CD4-positive, alpha-beta T cell treated with Interleukin-21 for 1 hour (primary cell): ENCODE results near the gene ADCY7.
"Not testable (repeated sequence)": the region's sequence is repeated elsewhere in the genome, so short reads cannot be mapped to it uniquely, and the experiment has no call there.

Source experiments
- DNase-seq: peaks from one replicate; pipeline ENCODE4 v3.0.0-alpha.2; 2020

Gene ADCY7

DNA sequence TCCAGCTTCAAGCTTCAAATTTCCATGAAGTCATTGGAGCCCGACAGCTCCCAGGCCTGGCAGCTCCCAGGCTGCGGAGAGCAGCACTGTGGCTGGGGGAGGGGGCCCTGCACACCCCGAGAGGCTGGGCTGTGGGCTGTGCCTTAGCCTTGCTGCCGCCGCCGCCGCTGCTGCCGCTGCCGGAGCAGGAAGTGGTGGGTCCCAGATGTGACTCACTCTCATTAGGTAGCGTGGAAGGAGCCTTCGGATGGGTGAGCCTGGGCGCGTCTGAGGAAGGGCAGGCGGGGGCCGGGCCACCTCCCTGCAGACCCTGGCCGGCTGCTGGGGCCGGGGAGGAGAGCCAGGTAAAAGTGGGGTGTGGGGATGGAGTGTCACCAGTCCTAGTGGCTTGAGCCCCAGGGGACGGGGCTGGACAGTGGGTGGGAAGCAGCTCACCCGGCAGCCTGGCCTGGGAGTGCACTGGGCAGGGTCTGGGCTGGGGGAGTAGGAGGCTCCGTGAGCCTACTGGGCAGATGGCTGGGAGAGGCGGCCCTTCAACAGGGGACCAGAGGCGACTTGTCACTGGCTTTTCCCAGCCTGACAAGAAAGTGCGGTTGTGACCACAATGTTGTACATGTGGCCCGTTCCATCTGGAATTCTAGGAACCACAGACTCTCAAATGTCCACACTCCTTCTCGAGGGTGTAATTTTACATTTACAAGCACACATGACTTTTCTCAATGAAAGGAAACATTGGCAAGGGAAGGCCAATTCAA, at the start of gene ADCY7:
TSS of gene ADCY7 (plus strand) at position 215 of the 755 bp plus-strand sequence. CDS start 21,629 bp downstream, outside the sequence.
- DNase-seq: peak; percentile 83

DNA sequence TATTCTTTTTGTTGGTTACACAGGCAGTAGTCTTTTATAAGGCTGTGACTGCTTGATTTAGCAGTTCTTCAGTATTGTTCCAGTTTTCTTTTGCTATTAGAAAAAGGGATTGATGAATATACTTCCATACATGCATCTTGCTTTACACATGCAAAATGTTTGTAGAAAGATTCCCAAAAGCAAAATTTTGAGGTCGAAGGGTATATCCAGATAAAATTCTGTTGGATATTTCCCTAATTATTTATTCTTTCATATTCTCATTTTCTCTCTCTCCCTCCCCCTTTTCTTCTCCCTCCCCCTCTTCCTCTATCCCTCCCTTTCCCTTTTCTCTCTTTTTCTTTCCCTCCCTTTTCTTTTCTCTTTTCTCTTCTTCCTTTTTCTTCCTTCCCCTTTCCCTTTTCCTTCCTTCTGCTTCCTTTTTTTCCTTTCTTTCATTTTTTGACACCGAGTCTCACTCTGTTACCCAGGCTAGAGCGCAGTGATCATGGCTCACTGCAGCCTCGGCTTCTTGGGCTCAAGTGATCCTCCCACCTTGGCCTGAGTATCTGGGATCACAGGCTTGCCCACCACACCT, 46.9 kb upstream of the ADCY7 start:
- DNase-seq: no peak

DNA sequence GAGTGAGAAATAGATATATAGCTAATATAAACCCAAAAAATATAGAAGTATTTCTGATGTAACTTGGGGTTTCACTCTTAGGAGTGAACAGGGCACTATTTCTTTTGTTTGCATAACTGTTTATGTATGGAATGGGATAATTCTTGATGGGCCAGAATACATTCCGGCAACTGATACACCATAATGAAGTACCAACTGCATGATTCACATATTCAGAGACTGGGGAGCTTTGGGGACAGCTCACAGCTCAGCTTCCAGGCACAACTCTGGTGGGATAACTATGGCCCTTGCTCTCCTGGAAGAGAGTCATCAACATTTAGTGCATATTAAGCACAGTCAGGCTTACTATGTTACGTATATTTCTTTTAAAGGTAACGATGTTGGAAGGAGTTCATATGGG, 42.1 kb upstream of the ADCY7 start:
- DNase-seq: no peak

DNA sequence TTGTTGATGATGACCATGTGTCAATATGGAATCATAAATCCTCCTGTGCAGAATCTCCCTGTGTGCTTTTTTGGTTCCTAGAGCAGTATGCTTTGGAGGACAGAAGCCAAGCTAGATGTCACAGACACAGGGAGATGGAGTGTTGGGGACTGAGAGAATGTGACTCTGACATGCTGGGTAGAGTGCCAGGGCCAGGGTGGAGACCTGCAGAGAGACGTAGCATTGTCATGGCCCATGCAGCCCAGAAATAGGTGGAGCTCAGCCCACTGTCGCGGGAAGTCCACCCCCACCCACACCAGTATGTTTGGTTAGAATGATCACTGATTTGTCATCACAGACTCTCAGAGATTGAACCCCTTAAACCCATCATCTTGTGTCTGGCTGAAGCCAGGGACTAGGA, 39.2 kb upstream of the ADCY7 start:
- DNase-seq: no peak

DNA sequence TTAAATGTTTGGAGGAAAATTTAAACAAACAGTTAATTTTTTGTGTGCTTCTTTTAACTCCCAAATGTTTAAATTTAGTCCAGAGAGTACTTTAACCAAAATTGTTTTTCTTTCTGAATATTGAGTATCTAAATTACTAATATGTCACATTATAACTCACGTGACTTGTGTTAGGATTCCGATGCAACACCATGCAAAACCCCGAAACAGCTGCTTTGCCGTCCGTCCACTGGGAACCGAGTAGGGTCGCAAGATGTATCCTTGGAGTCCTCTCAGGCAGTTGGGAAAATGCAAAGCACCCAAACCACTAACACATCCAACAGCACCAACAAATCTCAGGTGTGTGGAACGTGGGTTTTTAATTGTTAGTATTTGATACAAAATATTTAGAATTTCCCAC, 38.7 kb upstream of the ADCY7 start:
- DNase-seq: no peak

DNA sequence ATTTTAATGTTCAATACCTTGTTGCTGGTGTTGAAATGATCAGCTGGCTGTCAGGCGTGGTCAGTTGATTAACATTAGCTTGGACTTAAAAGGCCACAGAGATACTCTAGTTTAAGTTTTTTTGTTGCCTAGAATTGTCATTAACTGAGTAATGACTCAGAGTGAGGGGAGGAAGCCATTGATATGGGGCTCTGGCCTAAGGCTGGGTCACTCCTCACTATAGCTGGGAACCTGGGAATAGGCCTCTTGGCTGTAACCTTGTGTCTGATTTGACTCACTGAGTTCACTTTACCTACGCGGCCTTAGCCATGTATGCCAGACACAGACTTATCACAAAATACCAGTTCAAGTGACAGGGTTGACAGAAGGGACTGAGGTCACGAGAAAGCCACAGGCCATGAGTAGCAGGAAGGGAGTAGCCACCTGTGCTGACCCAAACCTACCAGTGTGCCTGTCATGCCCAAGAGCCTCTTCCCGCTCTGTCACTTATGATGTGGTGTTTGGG, 37.9 kb upstream of the ADCY7 start:
- no peak for DNase-seq

DNA sequence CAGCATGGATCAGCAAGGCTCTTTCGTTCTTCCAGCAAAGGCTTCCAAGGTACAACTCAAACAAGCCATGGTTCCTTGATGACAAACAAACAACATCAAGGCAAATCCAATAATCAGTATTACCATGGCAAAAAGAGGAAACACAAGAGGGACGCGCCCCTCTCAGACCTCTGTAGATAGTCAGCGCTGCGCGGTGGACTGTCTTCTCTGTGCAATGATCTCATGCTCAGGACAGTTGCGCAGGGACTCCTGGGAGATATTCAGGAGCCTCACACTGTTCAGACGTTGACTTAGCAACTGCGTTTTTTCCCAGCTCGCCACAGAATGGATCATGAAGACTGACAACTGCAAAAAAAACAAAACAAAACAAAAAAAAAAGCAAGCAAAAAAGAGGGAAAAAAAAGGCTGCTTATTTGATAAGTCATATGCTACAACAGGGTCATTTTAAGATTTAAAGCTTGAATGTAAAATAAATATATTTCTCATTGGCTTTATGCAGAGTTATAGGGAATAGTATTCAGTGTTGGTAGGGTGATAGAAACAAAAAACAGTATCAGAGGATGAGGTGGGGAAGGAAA, 37.1 kb upstream of the ADCY7 start:
- DNase-seq: no peak

DNA sequence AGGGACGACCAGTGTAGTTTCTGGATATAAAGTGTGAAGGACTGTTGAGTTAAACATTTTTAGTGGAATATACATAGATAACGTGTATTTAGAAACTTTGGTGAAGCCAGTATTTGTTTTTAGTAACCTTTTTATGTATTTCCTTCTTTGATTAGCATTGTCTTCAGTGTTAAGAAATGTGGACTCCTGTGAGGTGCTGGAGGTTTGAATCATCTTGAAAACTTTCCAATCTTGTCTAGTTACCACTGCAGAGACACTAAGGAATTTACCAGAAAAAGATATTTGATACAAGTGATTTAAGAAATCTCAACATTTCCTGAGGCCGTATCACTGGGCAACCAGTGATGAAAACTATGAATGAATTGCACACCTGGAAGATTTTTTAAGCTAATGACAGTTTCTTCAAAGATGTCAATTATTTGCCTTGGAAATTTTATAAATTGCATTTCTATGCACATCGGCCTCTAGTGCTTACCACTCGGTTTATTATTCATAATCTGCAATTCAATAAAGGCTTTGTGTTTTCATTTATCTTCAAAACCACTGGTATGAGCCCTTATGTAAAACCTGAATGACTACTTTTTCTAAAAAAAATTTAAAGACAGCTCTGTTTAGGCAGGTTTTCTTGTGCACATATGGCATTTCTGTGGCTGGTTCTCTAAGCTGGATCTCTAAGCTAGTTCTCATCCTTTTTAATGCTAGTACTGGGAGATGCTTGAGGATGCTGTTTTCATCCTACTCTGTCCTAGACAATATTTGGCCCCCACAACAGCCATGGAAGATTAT, 31.4 kb upstream of the ADCY7 start:
- no peak for DNase-seq

DNA sequence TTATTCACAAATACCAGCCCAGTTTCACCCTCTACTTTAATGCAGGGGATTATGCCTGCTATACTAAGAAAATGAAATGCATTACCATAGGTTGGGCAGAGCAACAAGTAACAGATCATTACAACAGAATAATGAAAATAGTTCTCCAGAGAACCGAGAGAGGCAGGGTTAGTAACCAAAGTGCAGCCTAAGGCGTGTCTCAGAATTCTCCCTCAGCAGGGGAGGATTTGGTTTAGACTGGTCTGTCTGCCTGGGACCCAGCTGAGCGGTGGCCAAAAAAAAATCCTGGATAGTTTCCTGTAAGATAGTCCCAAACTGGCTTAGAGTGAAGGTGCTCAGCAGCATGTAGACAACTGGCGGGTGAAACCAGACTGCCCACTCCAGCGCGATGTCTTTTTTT, 30.8 kb upstream of the ADCY7 start:
- no peak for DNase-seq

DNA sequence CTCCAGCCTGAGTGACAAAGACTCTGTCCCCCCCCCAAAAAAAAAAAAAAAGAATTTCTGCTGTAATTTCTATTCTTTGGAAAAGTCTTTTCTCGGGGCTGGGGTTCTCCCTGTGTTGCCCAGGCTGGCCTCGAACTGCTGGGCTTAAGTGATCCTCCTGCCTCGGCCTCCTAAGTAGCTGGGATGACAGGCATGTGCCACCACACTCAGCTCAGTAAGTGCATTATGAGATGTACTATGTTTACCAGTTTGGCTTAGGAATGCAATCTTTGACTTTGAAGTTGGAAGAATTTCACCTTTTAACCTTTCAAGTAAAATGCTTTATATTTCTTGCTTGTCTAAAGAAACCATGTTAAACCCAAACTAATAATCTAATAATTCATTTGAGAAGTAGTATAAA, 28.0 kb upstream of the ADCY7 start:
- no peak for DNase-seq

DNA sequence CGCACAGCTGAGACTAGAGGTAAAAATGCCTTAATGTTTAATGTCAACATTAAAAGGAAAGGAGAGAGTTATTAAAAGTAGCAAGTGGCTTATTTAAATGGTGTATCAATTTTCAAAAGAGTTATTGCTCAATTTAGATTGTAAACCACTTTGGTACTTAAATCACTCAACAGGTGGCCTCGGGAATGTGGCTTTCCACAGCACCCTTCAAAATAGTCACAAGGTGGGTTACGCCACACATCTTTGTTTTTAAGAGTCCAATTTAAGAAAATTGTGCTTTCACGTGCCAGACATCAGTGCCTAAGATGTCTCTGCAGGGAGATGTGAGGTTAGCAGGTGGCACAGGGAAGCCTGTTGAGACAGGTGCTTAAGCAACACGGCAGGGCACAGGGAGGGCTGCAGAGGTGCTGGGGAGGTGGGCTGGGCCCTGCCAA, 27.5 kb upstream of the ADCY7 start:
- DNase-seq: no peak

DNA sequence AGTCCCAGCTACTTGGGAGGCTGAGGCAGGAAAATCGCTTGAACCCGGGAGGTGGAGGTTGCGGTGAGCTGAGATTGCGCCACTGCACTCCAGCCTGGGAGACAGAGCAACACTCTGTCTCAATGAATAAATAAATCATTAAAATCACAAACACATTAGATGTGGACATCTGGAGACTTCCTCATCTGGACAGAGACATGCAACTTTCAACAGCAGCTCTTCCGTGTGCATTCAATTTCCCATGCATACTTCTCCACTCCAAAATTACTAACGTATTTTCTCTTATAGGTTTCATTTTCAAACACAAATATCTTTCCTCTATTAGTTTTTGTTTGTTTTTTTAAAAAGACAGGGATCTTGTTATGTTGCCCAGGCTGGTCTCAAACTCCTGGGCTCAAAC, 23.3 kb upstream of the ADCY7 start:
- DNase-seq: not testable (repeated sequence)

DNA sequence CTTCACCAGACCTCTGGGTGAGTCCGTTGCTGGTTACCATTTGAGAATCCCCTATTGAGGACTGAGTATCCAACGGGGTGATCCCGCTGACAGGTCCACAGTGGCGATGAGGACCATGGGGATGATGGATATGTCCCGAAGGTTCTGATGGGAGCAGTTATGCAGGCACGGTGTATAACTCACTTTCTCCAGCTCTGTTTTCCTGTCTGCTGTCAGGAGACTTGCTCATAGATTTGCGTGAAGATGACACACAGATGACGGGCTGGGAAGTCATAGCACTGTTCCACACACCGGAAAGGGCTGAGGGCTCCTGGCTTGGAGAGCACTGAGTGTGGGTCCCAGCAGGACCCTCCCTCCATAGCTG, 22.2 kb upstream of the ADCY7 start:
- DNase-seq: no peak

DNA sequence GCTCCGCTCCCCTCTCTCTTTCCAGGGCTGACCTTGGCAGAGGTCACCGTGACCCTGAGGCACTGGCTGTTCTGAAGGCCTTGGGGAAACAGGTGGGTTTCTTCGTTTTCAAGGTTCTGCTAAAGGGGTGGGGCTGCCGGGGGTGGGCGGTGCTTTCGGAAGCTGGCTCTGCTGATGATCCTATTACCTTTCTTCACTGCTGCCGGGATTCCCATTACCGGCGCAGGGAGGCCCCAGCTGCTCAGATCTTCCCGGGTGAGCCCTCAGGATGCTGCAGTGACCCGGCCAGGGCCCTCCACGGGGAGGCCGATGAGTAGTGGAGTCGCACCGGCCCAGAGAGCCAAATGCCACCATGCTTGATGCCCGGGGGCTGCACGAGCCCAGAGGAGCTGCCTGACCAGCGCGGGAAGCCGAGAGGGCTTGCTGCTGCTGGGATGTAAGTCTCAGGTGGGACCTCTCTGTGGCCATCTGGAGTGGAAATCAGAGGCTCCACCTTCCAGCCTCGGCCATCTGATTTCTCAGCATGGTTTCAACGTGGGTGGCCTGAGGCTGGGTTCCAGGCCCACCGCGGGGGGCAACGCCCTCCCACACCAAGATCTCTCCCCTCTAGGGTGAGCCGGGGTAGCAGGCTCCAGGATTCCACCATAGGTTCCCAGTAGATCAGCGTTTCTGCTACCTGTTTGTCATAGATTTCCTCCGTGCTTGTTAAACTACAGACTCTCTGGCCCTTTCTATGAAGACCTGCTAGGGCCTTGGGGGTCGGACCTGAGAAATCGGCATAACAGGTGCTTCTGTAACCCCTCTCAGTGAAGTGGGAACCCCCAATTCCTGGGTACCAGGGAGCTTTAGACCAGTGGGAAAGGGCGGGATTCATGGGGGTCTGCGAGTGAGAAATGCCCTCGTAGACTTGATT, 21.6 kb upstream of the ADCY7 start:
- DNase-seq: no peak

DNA sequence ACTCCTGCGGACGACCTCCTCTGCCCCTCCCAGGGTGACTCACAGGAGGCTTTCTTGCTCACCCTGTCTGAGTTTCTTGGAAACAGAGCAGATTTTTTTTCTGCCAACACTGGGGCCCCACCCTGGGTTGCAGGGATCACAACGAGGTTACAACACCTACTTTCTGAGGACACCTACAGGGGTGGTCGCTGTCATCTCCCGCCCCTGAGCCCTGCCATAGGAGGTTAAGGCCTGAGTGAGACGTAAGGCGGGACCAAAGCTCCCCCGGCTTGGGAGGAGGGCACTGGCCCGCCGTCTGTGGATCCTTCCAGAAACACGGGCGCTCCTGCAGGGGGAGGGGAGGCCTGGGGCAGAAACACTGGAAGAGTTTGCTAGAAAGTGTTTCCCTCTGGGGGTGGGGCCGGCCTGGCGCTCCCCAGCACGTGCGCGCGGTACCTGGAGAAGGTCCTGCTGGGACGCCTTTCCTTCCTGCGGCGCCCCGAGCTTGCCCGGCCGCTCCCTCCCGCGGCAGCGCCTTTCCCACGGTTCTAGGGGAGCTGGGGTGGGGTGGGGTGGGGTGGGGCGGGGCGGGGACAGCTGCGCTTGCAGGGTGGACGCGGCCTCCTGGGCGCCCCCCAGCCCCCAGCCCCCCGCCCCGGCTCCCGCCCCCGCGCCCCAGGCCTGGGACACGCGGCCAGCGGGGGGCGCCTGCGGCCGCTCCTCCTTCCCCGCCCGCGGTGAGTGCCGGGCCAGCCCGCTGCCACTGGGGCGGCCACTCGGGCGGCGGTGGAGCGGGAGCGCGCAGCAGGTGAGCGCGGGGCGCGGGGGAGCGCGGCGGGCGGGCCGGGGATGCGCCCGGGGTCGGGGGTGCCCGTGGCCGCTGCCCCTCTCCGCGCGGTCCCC, 20.7 kb upstream of the ADCY7 start:
- peak; percentile 42 for DNase-seq

DNA sequence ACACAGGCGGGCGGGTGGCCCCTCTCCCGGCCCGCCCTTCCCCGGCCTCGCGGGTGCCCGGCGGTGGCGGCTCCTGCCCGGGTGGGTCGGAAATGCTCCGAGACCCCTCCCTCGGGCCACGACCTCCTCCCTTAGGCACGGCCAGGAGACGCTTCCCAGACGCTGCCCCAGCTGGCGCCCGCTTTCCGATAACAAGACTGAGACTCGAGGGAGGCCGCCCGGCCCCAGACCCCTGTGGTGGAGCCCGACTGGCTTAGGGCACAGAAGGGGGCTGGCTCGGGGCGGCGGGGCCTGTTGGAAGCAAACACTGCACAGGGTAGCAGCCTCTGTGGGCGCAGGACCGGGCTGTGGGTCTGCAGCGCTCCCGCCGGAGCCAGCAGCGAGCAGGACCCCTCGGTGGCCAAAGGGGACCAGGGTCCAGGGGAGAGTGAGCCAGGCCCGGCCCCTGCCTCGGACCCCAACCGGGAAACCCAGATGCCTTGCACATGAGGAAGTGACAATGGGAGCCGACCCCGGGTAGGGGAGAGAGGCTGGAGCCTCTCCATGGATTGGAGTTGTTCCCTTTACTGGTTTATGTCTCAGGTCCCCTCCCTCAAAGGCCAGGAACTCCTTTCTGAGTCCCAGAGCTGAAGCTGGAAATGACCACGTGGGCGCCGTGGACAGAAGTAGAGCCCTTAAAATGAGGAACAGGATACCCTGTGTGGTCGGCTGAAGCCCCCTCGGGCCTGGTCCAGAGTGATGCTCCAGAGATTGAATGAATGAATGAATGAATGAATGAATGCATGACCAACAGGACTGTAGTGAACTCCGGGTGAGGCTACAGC, 19.8 kb upstream of the ADCY7 start:
- DNase-seq: no peak

DNA sequence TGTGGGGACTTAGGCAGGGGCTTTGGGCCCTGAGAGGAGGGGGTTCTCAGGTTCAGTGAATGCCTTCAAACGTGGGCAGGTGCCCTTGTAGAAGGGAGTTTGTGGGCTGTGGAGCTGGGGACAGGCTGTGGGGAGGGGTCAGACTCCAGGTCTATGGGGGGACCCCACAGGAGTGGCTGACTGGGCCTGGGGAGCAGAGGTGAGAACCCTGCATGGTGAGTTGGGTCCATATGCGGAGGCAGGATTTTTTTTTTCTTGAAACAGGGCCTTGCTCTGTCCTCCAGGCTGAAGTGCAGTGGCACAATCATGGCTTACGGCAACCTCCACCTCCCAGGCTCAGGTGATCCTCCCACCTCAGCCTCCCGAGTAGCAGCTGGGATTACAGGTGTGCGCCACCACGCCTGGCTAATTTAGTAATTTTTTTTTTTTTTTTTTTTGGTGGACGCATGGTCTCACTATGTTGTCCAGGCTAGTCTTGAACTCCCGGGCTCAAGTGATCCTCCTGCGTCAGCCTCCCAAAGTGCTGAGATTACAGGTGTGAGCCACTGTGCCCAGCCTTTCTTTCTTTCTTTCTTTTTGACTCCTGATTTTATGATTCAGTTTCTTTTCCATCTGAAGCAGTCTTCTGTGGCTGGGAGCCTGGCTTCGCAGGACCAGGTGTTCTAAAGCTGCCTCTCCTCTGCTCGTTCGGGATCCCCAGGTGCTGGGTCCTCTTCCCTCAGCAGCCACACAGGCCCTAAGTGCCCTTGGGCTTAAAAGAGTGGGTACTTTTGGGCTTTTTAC, 19.0 kb upstream of the ADCY7 start:
- no peak for DNase-seq

DNA sequence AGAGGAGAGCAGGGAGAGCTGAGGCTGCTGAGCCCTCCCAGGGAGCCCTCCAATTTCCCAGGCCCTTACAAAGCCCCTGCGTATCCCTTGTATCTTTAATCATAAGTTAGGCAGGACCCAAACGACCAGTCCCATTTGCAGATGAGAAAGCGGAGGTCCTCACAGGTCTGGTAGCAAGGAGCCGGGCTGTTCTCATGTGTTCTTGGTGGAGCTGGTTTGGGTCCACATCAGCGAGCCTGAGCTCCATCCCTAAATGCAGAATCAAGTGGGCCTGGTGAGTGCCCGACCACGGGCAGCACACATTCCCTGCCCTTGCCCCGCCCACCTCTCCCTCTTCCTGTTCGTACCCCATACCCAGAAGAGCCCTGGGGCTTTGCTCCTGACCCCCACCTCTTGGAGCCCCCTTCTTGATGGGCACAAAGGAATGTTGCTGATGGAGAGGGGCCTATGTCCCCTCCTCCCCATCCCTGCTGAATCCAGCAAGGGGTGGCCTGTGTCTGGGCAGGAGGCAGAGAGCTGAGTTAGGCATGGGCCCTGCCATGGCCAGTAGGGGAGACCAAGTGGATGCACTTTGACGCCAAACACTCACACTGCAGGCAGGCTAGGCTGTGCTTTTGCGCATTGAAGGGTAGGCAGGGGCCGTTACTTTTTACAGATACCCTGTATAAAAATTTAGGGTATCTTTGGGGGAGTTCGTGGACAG, 18.3 kb upstream of the ADCY7 start:
- no peak for DNase-seq

DNA sequence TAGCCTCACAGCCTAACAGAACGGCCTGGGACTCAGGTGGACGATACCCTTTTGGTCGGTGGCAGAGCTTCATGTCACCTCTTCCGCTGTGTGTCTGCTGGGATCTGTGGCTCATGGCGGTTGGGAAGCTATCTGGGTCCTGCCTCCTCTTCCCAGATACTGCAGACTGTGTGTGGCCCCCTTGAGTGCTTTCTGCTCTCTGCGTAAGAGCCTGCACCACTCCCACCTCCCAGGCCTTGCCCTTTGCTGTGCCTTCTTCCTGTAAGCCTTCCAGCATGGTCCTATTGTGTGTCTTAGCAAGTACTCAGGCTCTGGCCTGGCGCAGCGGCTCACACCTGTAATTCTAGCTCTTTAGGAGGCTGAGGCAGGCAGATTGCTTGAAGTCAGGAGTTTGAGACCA, 17.5 kb upstream of the ADCY7 start:
- no peak for DNase-seq
